T-helper 17 cell (primary cell): ENCODE measurements around the gene HS1BP3. TPM values are rescaled to one million over a fixed set of nuclear protein-coding genes. Genes with fewer than 3 reads are reported as not detected.
A peak's percentile ranks its signal among the peaks of the same experiment; 100 is the strongest.

ENCODE experiments used
- ATAC-seq: fragments of 150-1000 bp; cut with Tn5 transposase; 2 replicates; pipeline ENCODE4 v1.10.0; 2021; ENCODE audit warnings: mild to moderate bottlenecking, moderate library complexity
- DNase-seq, 3 donors: peaks; one replicate each; pipeline versions ENCODE4 v3.0.0 to v3.0.0-alpha.2; 2020 to 2021
- H3K9me3 ChIP-seq: one replicate; pipeline ENCODE4 v1.7.0; 2013; ENCODE audit warnings: low read length, mild to moderate bottlenecking; ENCODE audit not compliant: control insufficient read depth, poor library complexity, severe bottlenecking
- H3K27ac Mint-ChIP-seq: one replicate; pipeline ENCODE4 v1.8.0; 2022; ENCODE audit warnings: mild to moderate bottlenecking, moderate library complexity, mixed read lengths
- H3K27me3 Mint-ChIP-seq: one replicate; pipeline ENCODE4 v1.8.0; 2022; ENCODE audit warnings: mixed read lengths
- H3K36me3 Mint-ChIP-seq: one replicate; pipeline ENCODE4 v1.8.0; 2022; ENCODE audit warnings: low read depth, mixed read lengths
- H3K4me1 Mint-ChIP-seq: one replicate; pipeline ENCODE4 v1.8.0; 2022; ENCODE audit warnings: mild to moderate bottlenecking, mixed read lengths
- H3K4me3 Mint-ChIP-seq: one replicate; pipeline ENCODE4 v1.8.0; 2022; ENCODE audit warnings: mild to moderate bottlenecking, moderate library complexity, mixed read lengths
- total RNA-seq, 4 donors: library from RNA in 2 of 4; stranded (reverse) in 2 of 4; gene quantifications; one replicate each; pipeline ENCODE4 v1.2.3 and lab custom pipeline; 2022 to 2026

HS1BP3 gene
- total RNA-seq, 2 donors from 2014 or later: 12.8 to 13.7 TPM

GRCh38 chr2:20615068-20615465 is 35.8 kb downstream of the HS1BP3 start:
- Mint-ChIP-seq H3K4me1 (peaks cover 2% of the 10 kb centered on the region), H3K4me3 (no peak overlapping the region), H3K27me3 (no peaks in the 10 kb centered on the region), H3K36me3 (peaks cover 8% of the 10 kb centered on the region), H3K27ac (no peak overlapping the region)
- DNase-seq: no peak
- no peak for ATAC-seq
- H3K9me3 ChIP-seq: no peaks in the 10 kb centered on the region

GRCh38 chr2:20614201-20615067 is 36.5 kb downstream of the HS1BP3 start:
- no peak for ATAC-seq
- H3K4me3 Mint-ChIP-seq: no peak overlapping the region
- peaks cover 8% of the 10 kb centered on the region for H3K36me3 Mint-ChIP-seq
- no peaks in the 10 kb centered on the region for H3K9me3 ChIP-seq
- DNase-seq: no peak
- no peaks in the 10 kb centered on the region for H3K27me3 Mint-ChIP-seq
- peak overlapping the region; percentile 34 for H3K27ac Mint-ChIP-seq
- peaks cover 2% of the 10 kb centered on the region for H3K4me1 Mint-ChIP-seq

GRCh38 chr2:20612925-20613916 is 37.7 kb downstream of the HS1BP3 start:
- no peak for DNase-seq
- no peaks in the 10 kb centered on the region for H3K9me3 ChIP-seq
- peak overlapping the region; percentile 34 for H3K27ac Mint-ChIP-seq
- peaks cover 10% of the 10 kb centered on the region for H3K36me3 Mint-ChIP-seq
- H3K4me3 Mint-ChIP-seq: no peak overlapping the region
- ATAC-seq: no peak
- H3K4me1 Mint-ChIP-seq: peaks cover 2% of the 10 kb centered on the region
- no peaks in the 10 kb centered on the region for H3K27me3 Mint-ChIP-seq

GRCh38 chr2:20611844-20612356 is 39.0 kb downstream of the HS1BP3 start:
- no peak overlapping the region for H3K4me3 Mint-ChIP-seq
- peaks cover 2% of the 10 kb centered on the region for H3K4me1 Mint-ChIP-seq
- H3K27ac Mint-ChIP-seq: no peak overlapping the region

GRCh38 chr2:20611077-20611843 is 39.6 kb downstream of the HS1BP3 start:
- H3K9me3 ChIP-seq: no peaks in the 10 kb centered on the region
- Mint-ChIP-seq H3K4me3 (no peak overlapping the region), H3K27me3 (no peaks in the 10 kb centered on the region), H3K36me3 (peaks cover 10% of the 10 kb centered on the region), H3K27ac (no peak overlapping the region), H3K4me1 (peaks cover 2% of the 10 kb centered on the region)
- ATAC-seq: no peak
- DNase-seq: no peak

More at GRCh38 chr2:20611844-20612356, 39.0 kb downstream of the HS1BP3 start:
- DNase-seq: no peak
- Mint-ChIP-seq H3K36me3 (peaks cover 10% of the 10 kb centered on the region), H3K27me3 (no peaks in the 10 kb centered on the region)
- ATAC-seq: no peak
- no peaks in the 10 kb centered on the region for H3K9me3 ChIP-seq

GRCh38 chr2:20609995-20610357 is 40.9 kb downstream of the HS1BP3 start:
- H3K36me3 Mint-ChIP-seq: peaks cover 10% of the 10 kb centered on the region
- no peak for DNase-seq
- H3K9me3 ChIP-seq: no peaks in the 10 kb centered on the region
- peaks cover 2% of the 10 kb centered on the region for H3K4me1 Mint-ChIP-seq
- no peaks in the 10 kb centered on the region for H3K27me3 Mint-ChIP-seq
- no peak overlapping the region for H3K4me3 Mint-ChIP-seq
- ATAC-seq: no peak
- H3K27ac Mint-ChIP-seq: no peak overlapping the region

- DNase-seq (no peak), ATAC-seq (no peak)
- H3K27me3 Mint-ChIP-seq: no peaks in the 10 kb centered on the region
- H3K4me1 Mint-ChIP-seq: peaks cover 2% of the 10 kb centered on the region
- no peak overlapping the region for H3K27ac Mint-ChIP-seq
- H3K36me3 Mint-ChIP-seq: peaks cover 10% of the 10 kb centered on the region
- H3K4me3 Mint-ChIP-seq: no peak overlapping the region
- no peaks in the 10 kb centered on the region for H3K9me3 ChIP-seq
Observed at GRCh38 chr2:20609349-20609994, 41.4 kb downstream of the HS1BP3 start.

- no peaks in the 10 kb centered on the region for H3K9me3 ChIP-seq
- Mint-ChIP-seq H3K4me1 (peaks cover under 1% of the 10 kb centered on the region), H3K27me3 (no peaks in the 10 kb centered on the region), H3K4me3 (no peak overlapping the region), H3K27ac (no peak overlapping the region), H3K36me3 (peaks cover 6% of the 10 kb centered on the region)
- ATAC-seq: no peak
- DNase-seq: no peak
Observed at GRCh38 chr2:20608666-20609348, 42.1 kb downstream of the HS1BP3 start.

- no peaks in the 10 kb centered on the region for H3K9me3 ChIP-seq
- no peak for ATAC-seq
- no peak for DNase-seq
- Mint-ChIP-seq H3K36me3 (peaks cover 5% of the 10 kb centered on the region), H3K27me3 (no peaks in the 10 kb centered on the region), H3K4me1 (peaks cover 3% of the 10 kb centered on the region), H3K4me3 (no peak overlapping the region), H3K27ac (no peak overlapping the region)
Observed at GRCh38 chr2:20607446-20607845, 43.5 kb downstream of the HS1BP3 start.

GRCh38 chr2:20606198-20606597 is 44.7 kb downstream of the HS1BP3 start:
- H3K9me3 ChIP-seq: no peaks in the 10 kb centered on the region
- H3K4me1 Mint-ChIP-seq: peaks cover 3% of the 10 kb centered on the region
- ATAC-seq (no peak), DNase-seq (no peak)
- no peaks in the 10 kb centered on the region for H3K27me3 Mint-ChIP-seq
- H3K4me3 Mint-ChIP-seq: no peak overlapping the region
- no peak overlapping the region for H3K27ac Mint-ChIP-seq
- H3K36me3 Mint-ChIP-seq: peaks cover 5% of the 10 kb centered on the region

GRCh38 chr2:20604951-20605381 is 45.9 kb downstream of the HS1BP3 start:
- no peak for ATAC-seq
- Mint-ChIP-seq H3K4me3 (no peak overlapping the region), H3K36me3 (peaks cover 2% of the 10 kb centered on the region), H3K4me1 (peaks cover 3% of the 10 kb centered on the region), H3K27ac (peak overlapping the region; percentile 6), H3K27me3 (no peaks in the 10 kb centered on the region)
- no peak for DNase-seq
- no peaks in the 10 kb centered on the region for H3K9me3 ChIP-seq

GRCh38 chr2:20604401-20604911 is 46.4 kb downstream of the HS1BP3 start:
- Mint-ChIP-seq H3K27me3 (no peaks in the 10 kb centered on the region), H3K4me3 (no peak overlapping the region), H3K36me3 (peaks cover 2% of the 10 kb centered on the region), H3K4me1 (peaks cover 3% of the 10 kb centered on the region), H3K27ac (no peak overlapping the region)
- no peaks in the 10 kb centered on the region for H3K9me3 ChIP-seq
- no peak for ATAC-seq
- no peak for DNase-seq
